PFSK-1 (cell line): ENCODE results near the gene PRSS50.

Experiments
- FOXP2 ChIP-seq: optimal IDR thresholded peaks from 2 replicates; pipeline ENCODE3; 2011; ENCODE audit warnings: borderline replicate concordance, control low read depth, inconsistent platforms; ENCODE audit not compliant: insufficient read depth; ENCODE audit errors: extremely low read length, extremely low read depth
- POLR2AphosphoS5 ChIP-seq: IDR thresholded peaks from 2 replicates; pipeline ENCODE4 v1.6.1; 2012; ENCODE audit warnings: low read depth, mild to moderate bottlenecking, control low read depth, low read length, moderate library complexity
- REST ChIP-seq, 2 experiments: IDR thresholded peaks; 2 replicates each; pipeline versions ENCODE4 v1.6.1 to v1.8.0; 2011 to 2012; ENCODE audit warnings: low read depth in 2 of 2, low read length in 2 of 2, control low read depth in 1 of 2, inconsistent platforms in 1 of 2, mild to moderate bottlenecking in 1 of 2, moderate library complexity in 1 of 2; ENCODE audit not compliant: insufficient read depth in 1 of 2
- SIN3A ChIP-seq: IDR thresholded peaks from 2 replicates; pipeline ENCODE4 v1.6.1; 2012; ENCODE audit warnings: mild to moderate bottlenecking, low read length, moderate library complexity, borderline replicate concordance; ENCODE audit not compliant: insufficient read depth
- TAF1 ChIP-seq: IDR thresholded peaks from 2 replicates; pipeline ENCODE4 v1.6.1; 2012; ENCODE audit warnings: low read length, control low read depth, borderline replicate concordance; ENCODE audit not compliant: insufficient read depth

The PRSS50 gene

DNA sequence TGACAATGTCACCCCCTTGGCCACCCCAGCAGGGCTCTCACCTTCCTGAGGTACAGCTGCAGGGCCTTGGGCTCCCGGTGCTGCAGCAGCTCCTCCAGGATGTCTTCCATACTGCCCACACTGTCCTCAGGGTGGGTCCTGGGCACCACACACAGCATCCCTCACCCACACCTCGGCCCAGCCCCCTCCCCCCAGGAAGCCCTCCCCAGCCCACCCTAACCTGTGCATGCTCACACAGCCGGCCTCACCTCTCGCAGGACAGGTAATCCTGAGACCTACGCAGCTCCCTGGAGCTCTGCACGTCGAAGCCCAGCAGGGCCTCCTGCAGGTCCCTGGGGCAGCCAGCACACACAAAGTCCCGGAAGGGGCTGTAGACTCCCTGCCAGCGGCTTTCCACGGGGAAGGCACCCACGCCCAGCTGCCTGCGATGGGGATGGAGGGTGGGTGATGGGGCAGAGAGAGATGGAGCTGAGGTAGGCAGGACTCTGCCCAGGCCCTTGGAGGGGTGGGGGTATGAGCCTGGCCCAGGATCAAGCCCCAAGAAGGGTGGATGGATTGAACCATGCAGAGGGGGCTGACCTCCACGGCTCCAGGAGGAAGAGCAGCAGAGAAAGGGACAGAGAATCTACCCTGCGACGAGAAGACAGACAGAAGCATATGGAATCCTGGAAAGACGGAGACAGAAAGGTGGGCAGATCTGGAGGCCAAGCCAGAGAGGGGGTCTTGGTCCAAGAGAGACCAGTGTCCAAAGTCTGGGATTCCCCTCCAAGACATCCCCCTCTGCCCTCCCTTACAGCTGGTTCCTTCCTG lies 40.9 kb downstream of the PRSS50 start:
- TF ChIP-seq REST (IDR thresholded peaks at IDR 0.05; ENCODE audit: insufficient read depth in 1 of 2, low read depth in 2 of 2, low read length in 2 of 2) (no peak), TAF1 (no peak), FOXP2 (no peak), SIN3A (no peak), POLR2AphosphoS5 (no peak)

- TF ChIP-seq POLR2AphosphoS5 (no peak), SIN3A (no peak), REST (IDR thresholded peaks at IDR 0.05; ENCODE audit: insufficient read depth in 1 of 2, low read depth in 2 of 2, low read length in 2 of 2) (no peak), FOXP2 (no peak), TAF1 (no peak)
Measured at GRCh38 chr3:46675843-46676567, 41.7 kb downstream of the PRSS50 start.

DNA sequence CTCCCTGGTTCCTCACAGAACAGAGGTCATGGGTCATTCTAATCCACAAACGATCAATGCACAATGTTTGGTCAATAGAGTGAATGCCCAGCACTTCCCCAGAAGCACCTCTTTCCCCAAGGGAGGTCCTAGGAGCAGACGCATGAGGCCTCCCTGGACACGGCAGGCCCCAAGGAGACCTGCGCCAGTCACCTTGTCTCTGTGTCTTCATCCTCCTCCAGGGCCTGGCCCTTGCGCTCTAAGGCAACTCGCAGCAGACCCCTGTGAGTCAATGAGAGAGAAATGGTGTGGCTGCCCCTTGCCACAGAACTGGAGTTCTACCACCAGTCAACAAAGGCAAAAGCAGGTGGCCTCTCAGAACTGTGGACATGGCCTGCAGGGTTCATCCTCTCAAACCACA lies 42.2 kb downstream of the PRSS50 start:
- TF ChIP-seq SIN3A (no peak), REST (IDR thresholded peaks at IDR 0.05; ENCODE audit: insufficient read depth in 1 of 2, low read depth in 2 of 2, low read length in 2 of 2) (no peak), TAF1 (no peak), FOXP2 (no peak), POLR2AphosphoS5 (no peak)

- TF ChIP-seq SIN3A (no peak), FOXP2 (no peak)
Measured at GRCh38 chr3:46674031-46674845, 43.4 kb downstream of the PRSS50 start.

- TF ChIP-seq SIN3A, result no peak
- no peak for TF ChIP-seq POLR2AphosphoS5
- TF ChIP-seq TAF1, result no peak
- no peak for TF ChIP-seq FOXP2
- no peak for TF ChIP-seq REST (IDR thresholded peaks at IDR 0.05; ENCODE audit: insufficient read depth in 1 of 2, low read depth in 2 of 2, low read length in 2 of 2)
Measured at GRCh38 chr3:46673151-46674030, 44.3 kb downstream of the PRSS50 start.
